ENCODE results near the gene RBM34.

GRCh38 chr1:235093013-235093695, 67.9 kb downstream of the RBM34 start:
- TF ChIP-seq, protein P1, sequence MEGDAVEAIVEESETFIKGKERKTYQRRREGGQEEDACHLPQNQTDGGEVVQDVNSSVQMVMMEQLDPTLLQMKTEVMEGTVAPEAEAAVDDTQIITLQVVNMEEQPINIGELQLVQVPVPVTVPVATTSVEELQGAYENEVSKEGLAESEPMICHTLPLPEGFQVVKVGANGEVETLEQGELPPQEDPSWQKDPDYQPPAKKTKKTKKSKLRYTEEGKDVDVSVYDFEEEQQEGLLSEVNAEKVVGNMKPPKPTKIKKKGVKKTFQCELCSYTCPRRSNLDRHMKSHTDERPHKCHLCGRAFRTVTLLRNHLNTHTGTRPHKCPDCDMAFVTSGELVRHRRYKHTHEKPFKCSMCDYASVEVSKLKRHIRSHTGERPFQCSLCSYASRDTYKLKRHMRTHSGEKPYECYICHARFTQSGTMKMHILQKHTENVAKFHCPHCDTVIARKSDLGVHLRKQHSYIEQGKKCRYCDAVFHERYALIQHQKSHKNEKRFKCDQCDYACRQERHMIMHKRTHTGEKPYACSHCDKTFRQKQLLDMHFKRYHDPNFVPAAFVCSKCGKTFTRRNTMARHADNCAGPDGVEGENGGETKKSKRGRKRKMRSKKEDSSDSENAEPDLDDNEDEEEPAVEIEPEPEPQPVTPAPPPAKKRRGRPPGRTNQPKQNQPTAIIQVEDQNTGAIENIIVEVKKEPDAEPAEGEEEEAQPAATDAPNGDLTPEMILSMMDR (conservative IDR thresholded peaks at IDR 0.05), result no peak
- no peak for TF ChIP-seq EZH2 (IDR thresholded peaks at IDR 0.05; ENCODE audit: low read depth)

All from PC-9 (cell line).